Heart left ventricle (tissue), 16 donors: ENCODE results near the gene SOS1. TPM values are rescaled to one million over a fixed set of nuclear protein-coding genes. Genes with fewer than 3 reads are reported as not detected.

Experiments used
- ATAC-seq, 4 donors: fragments of 200-7000 bp; cut with Tn5 transposase; one replicate each; pipeline ENCODE4 v1.9.1; 2020 to 2022; ENCODE audit warnings: moderate library complexity in 4 of 4, mild to moderate bottlenecking in 3 of 4, moderate number of reproducible peaks in 1 of 4
- DNase-seq, 5 donors: peaks; one replicate each; pipeline ENCODE4 v3.0.0-alpha.2; 2020
- H3K27ac ChIP-seq, 12 donors: fragments of 200-600 bp; sonication (generic) in 4 of 12; one replicate each; pipeline versions ENCODE4 v1.5.0 to v1.8.0; 2016 to 2022; ENCODE audit warnings: mild to moderate bottlenecking in 2 of 12
- H3K27me3 ChIP-seq, 9 donors: fragments of 200-600 bp; sonication (generic) in 2 of 9; one replicate each; pipeline versions ENCODE4 v1.5.1 to v1.8.0; 2016 to 2022; ENCODE audit warnings: mild to moderate bottlenecking in 3 of 9
- H3K36me3 ChIP-seq, 9 donors: fragments of 200-600 bp; sonication (generic) in 2 of 9; one replicate each; pipeline versions ENCODE4 v1.5.0 to v1.8.0; 2018 to 2022; ENCODE audit warnings: mild to moderate bottlenecking in 2 of 9
- H3K4me1 ChIP-seq, 12 donors: fragments of 200-600 bp; sonication (generic) in 4 of 12; one replicate each; pipeline versions ENCODE4 v1.5.0 to v1.8.0; 2016 to 2022; ENCODE audit warnings: mild to moderate bottlenecking in 3 of 12
- H3K4me3 ChIP-seq, 12 donors: fragments of 200-600 bp; sonication (generic) in 4 of 12; one replicate each; pipeline versions ENCODE4 v1.5.0 to v1.8.0; 2017 to 2022; ENCODE audit warnings: mild to moderate bottlenecking in 9 of 12, moderate library complexity in 4 of 12
- H3K9me3 ChIP-seq, 12 donors: fragments of 200-600 bp; sonication (generic) in 4 of 12; one replicate each; pipeline versions ENCODE4 v1.5.0 to v1.8.0; 2016 to 2022; ENCODE audit warnings: mild to moderate bottlenecking in 1 of 12
- CTCF ChIP-seq, 12 donors: fragments of 200-600 bp; sonication (generic) in 4 of 12; IDR thresholded peaks; one replicate each; pipeline versions ENCODE4 v1.5.0 to v1.8.0; 2018 to 2022; ENCODE audit warnings: antibody characterized with exemption in 12 of 12, mild to moderate bottlenecking in 5 of 12
- POLR2A ChIP-seq, 2 donors: fragments of 450-650 bp; IDR thresholded peaks; one replicate each; pipeline ENCODE4 v1.6.1; 2017; ENCODE audit warnings: antibody characterized with exemption in 2 of 2, mild to moderate bottlenecking in 2 of 2, moderate library complexity in 2 of 2
- WGBS, 4 donors: extraction: QIAGEN DNeasy Blood & Tissue Kit in 2 of 4; methylation state at CpG; one replicate each; pipeline versions ENCODE4 v1.1.5 to v1.1.7; 2013 to 2018; 5-methylcytosine and 5-hydroxymethylcytosine counted together
- intact Hi-C, 10 donors: fragments of 100-400 bp; cut with DNase I; formaldehyde crosslinking; loops; one replicate each; pipeline versions ENCODE4 v1.11.1 to v1.14.2; 2022
- long read RNA-seq, 3 donors: library from polyadenylated mRNA; unstranded; transcript quantifications; one replicate each; pipeline ENCODE4 v2.0.0, GENCODE V29; 2020 to 2021
- polyA plus RNA-seq, 2 donors: library from polyadenylated mRNA; stranded (reverse); fragments of 200-250 nt; gene quantifications; one replicate each; pipeline ENCODE4 v1.2.3, GENCODE V29; 2013
- total RNA-seq, 9 donors: library from RNA; depleted of rRNA in 2 of 9; stranded (reverse); fragments of >200 nt in 2 of 9; fragmentation: NEBNext Ultra II Directional in 3 of 9; extraction: Animal tissue kit (Norgen Biotek cat#: 25700) in 3 of 9; gene quantifications; one replicate each; pipeline versions ENCODE4 v1.1.0 to v1.2.4, GENCODE V29; 2016 to 2023
- donor health status: ischemic (EF 13 %, LVEDD 7.1; RV severe dilation, severe dysfunction).
- donor health status: healthy with polysubstance abuse.
- donor health status: DM: no; HTN: yes; CAD: no.
- donor health status: DM: no; HTN: no; CAD: no.
- donor health status: ischemic (EF 25% LVEDD 6.9; RV normal size, moderate dysfunction).
- donor health status: ischemic (EF 25% LVEDD 5.7; RV mildly dilated, moderate dysfunction).
- donor health status: healthy.
- donor health status: DM: yes; HTN: yes; CAD: no.
- donor health status: ischemic (EF 35%, LVEDD 5.7; RV mildly dilated, moderate dysfunction).
- donor health status: nonischemic (EF 11% LVEDD 7.7; RV severe dilation, severe dysfunction).
- donor health status: DM: yes; HTN: yes; CAD: no.
- donor health status: PGD.
- donor health status: ischemic (EF 29% LVEDD 5.4; RV normal size, mild dysfunction).
- donor health status: nonischemic (EF 23%, LVEDD 6.1; RV moderate dilation, normal function).

Gene SOS1
- total RNA-seq: 10 to 100 TPM; 17.6 to 54.5 (median 29.5) TPM
- 10 to 100 TPM in 1 of 2 donors, 1 to 10 TPM in 1; 4.7 to 12.7 TPM for polyA plus RNA-seq
- long read RNA-seq, donor 1, partial matches to known transcripts: 3 of 10 reads
- long read RNA-seq, donor 1, other reads (novel, unspliced or antisense): 6 of 10 reads
- long read RNA-seq, donor 2, partial matches to known transcripts: 2 of 5 reads
- long read RNA-seq, donor 2, other reads (novel, unspliced or antisense): 3 of 5 reads
- long read RNA-seq, donor 3, partial matches to known transcripts: 6 of 11 reads
- long read RNA-seq, donor 3, other reads (novel, unspliced or antisense): 5 of 11 reads

GRCh38 chr2:39120771-39121522, at the start of gene SOS1:
SOS1 (minus strand) TSS chr2:39121051; CDS start chr2:39120422, 629 bp downstream.
- Histone ChIP-seq H3K27ac (peak within 1 kb of the TSS; percentile 85 to 99 (median 94)), H3K27me3 (no peaks in the 10 kb centered on the region), H3K4me1 (peaks cover 0 to 56% (median 35%) of the 10 kb centered on the region in 12 donors), H3K36me3 (peaks cover 0 to 4% (median 0%) of the 10 kb centered on the region in 9 donors), H3K4me3 (peak within 1 kb of the TSS; percentile 76 to 96 (median 92)), H3K9me3 (no peaks in the 10 kb centered on the region)
- WGBS, 4 donors: 0 to 2% (median 1%) methylated on average over 24 to 60 of the region's 60 CpGs
- TF ChIP-seq CTCF (IDR thresholded peaks at IDR 0.05) (peak in 1 of 12 donors; percentile 23), POLR2A (IDR thresholded peaks at IDR 0.05) (peak in 1 of 2 donors; percentile 89)
- ATAC-seq: peak; percentile 83 to 86 (median 84)
- intact Hi-C loops: loop anchor here in 9 of 10 donors (1.0 to 5.0 kb wide), 5 partner anchors 64 to 519 kb away; partner anchors contain the start of gene HNRNPLL (in 1 of the 9)
- DNase-seq: peak; percentile 95 to 98 (median 97)

DNA sequence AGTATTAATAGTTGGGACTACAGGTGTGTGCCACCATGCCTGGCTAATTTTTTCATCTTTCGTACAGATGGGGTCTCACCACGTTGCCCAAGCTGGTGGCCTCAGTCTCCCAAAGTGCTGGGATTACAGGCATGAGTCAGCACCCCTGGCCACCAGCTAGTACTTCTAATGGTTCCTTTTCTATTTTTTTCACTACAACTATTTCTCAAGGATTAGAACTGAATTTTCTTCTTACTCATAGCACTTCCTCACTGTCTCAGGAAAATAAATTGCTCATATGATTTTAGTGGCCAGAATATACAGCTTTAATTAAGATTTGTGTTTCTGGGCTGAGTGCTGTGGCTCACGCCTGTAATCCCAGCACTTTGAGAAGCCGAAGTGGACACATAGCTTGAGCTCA, 43.2 kb upstream of the SOS1 start:
- 83 to 90% (median 87%) methylated on average over 4 of the region's 4 CpGs for WGBS, 4 donors
- intact Hi-C loops: no loop called here
- no peaks in the 10 kb centered on the region for H3K36me3 ChIP-seq
- ATAC-seq: no peak
- no peak for TF ChIP-seq POLR2A (IDR thresholded peaks at IDR 0.05)
- no peak for TF ChIP-seq CTCF (IDR thresholded peaks at IDR 0.05)
- H3K9me3 ChIP-seq: no peaks in the 10 kb centered on the region
- no peak overlapping the region for H3K4me3 ChIP-seq
- DNase-seq: no peak
- no peaks in the 10 kb centered on the region for H3K27me3 ChIP-seq
- peaks cover 0 to 10% (median 0%) of the 10 kb centered on the region in 12 donors for H3K4me1 ChIP-seq
- H3K27ac ChIP-seq: no peak overlapping the region

DNA sequence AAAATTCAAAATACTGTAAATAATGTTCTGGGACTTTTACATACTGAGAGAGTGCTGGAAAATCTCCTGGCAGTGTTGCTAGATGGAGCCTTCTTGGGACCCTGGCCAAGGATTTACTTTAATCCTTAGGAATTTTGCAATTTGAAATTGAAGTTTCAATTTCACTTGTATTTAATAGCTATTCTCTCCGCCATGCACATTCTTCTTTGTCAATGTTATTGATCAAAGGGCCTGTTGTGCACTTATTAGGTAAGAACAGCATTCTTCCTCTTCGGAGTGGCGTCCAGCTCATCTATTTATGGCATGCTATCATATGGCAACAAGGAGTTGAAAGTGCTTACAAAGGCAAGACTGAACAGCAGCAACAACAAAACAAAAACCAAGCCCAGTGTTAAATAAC, 40.1 kb upstream of the SOS1 start:
- ATAC-seq: no peak
- no peaks in the 10 kb centered on the region for H3K9me3 ChIP-seq

More for the DNA sequence above, 40.1 kb upstream of the SOS1 start:
- peaks cover 0 to 10% (median 0%) of the 10 kb centered on the region in 12 donors for H3K4me1 ChIP-seq
- no peaks in the 10 kb centered on the region for H3K27me3 ChIP-seq
- 40 to 63% (median 48%) methylated on average over 3 of the region's 3 CpGs for WGBS, 4 donors
- no peak for TF ChIP-seq POLR2A (IDR thresholded peaks at IDR 0.05)
- no peak for TF ChIP-seq CTCF (IDR thresholded peaks at IDR 0.05)
- DNase-seq: no peak
- no peak overlapping the region for H3K4me3 ChIP-seq
- no peaks in the 10 kb centered on the region for H3K36me3 ChIP-seq
- intact Hi-C loops: no loop called here
- H3K27ac ChIP-seq: no peak overlapping the region
